GF-D8 (cell line): Measurements from ENCODE around the gene SEPTIN2.
"Not testable (repeated sequence)": the region's sequence is repeated elsewhere in the genome, so short reads cannot be mapped to it uniquely, and the experiment has no call there.

Experiments used
- DNase-seq: peaks from one replicate; lab custom pipeline; 2025; lab: John Stamatoyannopoulos, UW

SEPTIN2 gene

DNA sequence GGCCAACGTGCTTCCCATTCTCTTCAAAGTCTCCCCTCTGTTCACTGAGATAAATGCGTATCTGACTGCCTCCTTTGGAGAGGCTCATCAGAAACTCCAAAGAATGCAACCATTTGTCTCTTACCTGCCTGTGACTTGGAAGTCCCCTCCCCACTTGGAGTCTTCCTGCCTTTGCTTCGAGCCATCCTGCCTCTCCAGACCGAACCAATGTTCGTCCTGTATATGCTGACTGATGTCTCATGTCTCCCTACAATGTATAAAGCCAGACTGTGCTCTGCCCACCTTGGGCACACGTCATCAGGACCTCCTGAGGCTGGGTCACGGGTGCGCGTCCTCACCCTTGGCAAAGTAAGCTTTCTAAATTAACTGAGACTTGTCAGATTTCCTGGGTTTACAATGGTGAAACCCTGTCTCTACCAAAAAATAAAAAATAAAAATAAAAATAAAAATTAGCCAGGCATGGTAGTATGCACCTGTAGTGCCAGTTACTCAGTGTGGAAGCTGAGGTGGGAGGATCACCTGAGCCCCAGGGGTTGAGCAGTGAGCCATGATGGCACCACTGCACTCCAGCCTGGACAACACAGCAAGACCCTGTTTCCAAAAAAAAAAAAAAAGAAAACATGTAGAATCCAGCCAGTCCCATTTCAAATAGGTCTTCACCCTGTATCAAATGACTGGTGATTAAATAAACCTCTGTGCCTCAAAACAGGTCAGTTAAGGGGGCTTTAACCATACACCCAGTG is 29.2 kb upstream of the SEPTIN2 start:
- DNase-seq: no peak

DNA sequence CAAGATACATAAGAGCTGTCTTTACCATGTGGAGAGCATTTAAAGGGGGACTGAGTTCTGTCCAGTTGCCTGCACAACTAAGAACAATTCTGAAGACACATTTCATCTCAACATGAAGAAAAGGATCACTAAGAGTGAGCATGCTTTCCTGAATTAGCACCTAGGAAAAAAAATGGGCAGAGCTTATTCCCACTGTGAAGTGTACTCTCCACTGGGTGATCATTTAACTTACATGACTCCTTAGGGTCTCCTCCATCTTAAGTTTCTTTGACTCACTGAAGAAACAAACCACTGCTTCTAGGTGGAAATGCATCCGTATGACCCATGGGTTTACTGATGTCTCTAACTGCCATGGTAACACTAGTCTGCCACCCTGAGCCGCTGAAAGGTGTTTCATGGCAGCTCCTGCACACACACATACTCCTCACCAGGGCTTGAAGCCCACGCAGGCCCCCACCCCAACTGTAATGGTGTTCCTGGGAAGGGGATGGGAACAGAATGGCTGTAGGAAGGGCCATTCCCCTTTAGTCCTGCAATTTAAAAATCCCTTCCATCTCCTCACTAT is 27.3 kb upstream of the SEPTIN2 start:
- DNase-seq: no peak

DNA sequence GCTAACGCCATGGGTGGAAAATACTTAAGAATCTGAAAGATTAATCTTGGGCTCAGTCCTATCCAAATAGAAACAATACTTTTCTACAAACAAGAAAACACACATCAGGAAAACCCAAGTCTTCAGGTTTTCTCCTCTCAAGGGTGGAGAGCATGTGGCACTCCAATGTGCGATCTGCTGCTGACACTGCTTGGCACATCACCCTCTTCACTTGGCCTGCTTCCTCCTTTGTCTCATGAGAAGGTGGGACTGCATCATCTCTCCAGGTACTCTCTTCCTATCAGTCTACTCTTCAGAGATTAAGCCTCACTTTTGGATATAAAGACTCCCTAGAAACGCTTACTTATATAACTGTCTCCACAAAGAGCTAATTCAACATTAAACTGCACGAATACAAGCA is 26.7 kb upstream of the SEPTIN2 start:
- DNase-seq: no peak

DNA sequence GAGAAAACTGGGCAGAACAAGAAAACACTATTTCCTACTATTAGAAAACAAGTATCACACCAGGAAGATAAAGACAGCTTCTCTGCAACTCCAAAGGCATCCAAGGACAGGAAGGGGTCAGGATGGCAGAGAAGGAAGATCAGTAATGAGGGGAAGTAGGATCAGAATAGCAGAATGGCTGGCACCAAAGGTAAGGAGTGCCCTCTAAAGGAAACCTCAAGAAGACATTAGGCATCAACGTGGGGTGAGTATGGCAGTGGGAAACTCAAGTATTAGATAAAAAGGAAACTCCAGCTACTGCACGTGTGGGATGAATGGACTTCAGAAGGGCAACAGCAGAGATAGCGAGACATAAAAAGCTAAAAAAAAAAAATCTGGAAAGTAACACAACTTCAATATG is 26.1 kb upstream of the SEPTIN2 start:
- no peak for DNase-seq

DNA sequence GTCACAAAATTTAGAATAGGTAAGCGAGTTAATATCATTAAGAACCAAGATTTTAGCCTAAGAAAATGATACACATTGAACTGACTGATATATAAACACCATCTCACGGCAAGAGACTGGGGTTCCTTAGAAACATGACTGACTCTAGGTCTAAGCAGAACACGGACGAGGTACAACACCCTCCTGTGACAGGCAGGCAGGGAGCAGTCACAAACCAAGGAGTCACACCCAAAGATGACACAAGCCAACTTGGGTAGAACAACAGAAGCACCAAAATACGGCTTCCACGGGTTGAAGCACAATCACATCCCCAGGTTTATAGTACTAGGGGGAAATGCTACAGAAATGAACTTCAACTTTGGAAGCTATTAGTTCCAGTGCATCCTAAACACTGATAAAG is 24.6 kb upstream of the SEPTIN2 start:
- no peak for DNase-seq

DNA sequence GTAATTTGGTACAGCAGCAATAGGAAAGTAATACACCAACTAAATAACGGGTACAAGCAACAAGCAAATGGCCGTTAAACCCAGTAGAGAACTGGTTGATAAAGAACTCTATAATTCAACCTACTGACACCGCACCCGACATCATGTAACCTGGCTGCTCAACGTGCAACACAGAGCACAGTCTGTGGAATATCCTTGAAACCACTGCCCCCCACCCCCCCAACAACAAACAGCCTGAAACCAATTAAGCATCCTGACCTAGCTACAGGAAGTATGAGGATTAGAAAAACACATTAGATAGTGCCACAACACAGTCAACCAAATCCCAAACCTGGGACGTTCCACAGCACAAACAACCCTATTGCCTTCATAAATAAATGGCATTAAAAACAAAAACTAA is 23.7 kb upstream of the SEPTIN2 start:
- DNase-seq: no peak

DNA sequence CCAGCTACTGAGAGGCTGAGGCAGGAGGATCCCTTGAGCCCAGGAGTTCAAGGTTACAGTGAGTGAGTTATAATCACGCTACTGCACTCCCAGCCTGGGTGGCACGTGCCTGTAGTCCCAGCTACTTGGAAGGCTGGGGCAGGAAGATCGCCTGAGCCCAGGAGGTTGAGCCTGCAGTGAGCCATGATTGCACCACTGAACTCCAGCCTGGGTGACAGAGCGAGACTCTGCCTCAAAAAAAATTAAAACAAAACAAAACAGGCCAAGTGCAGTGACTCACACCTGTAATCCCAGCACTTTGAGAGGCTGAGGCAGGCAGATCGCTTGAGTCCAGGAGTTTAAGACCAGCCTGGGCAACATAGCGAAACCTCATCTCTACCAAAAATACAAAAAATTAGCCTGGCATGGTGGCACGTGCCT is 22.3 kb upstream of the SEPTIN2 start:
- DNase-seq: not testable (repeated sequence)

DNA sequence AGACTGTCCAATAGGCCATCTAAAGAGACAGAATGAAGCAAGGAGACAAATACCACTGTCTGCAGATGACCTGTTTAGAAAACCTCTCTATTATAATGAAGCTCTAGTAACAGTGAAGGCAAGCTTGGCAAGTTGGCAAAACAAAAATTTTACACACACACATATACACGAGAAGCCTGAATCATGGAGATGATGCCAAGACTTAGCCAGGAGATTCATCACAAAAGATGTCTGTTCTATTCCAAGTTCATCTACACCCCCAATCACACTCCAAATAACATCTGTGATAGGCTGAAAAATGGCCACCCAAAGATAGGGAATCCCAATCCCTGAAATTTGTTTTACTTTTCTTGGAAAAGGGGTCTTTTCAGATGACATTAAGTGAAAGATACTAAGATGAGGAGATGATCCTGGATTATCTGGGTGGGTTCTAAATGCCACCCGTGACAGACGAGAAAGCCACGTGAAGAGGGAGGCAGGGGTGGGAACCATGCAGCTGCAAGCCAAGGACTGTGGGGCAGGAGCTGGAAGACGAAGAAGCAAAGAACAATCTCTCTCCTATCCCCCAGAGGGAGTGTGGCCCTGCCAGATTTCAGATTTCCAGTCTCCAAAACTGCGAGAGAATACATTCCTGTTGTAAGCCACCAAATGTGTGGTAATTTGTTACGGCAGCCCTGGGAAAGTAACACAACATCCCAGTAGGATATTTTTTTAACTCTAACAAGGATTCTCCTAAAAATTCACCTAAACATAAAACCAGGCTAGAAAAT is 20.2 kb upstream of the SEPTIN2 start:
- DNase-seq: no peak

DNA sequence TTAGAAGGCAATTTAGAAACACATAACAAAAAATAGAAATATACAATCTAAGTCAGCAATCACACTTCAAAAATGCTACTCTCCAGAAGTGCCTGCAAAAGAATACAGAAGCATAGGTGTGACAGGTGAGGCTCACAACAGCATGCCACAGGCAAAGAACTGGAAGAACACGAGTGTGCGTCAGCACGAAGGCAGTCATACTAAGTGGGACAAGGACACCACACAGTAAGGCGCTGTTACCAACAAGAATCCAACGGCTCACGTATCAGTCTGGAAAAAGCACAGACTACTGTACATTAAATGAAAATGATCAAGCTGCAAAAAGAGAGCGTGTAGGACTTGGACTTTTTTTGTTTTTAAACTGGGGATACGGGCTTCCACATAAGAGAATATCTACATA is 19.0 kb upstream of the SEPTIN2 start:
- no peak for DNase-seq

DNA sequence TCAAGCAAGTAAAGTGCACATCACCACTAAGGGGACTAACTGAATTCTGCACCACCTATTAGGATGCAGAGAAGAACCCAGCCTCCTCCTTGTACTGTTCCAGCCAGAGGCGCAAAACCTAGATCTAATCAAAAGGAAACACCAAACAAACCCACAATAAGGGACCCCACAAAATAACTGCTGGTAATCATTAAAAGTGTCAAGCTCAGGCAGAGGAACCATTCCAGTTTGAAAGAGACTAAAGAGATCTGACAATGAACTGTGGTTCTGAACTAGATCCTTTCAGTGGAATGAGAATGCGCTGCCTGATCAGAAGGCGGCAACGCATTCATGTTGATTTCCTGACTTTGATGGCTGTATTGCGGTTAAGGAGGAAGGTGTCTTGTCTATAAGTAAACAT is 17.1 kb upstream of the SEPTIN2 start:
- DNase-seq: no peak

DNA sequence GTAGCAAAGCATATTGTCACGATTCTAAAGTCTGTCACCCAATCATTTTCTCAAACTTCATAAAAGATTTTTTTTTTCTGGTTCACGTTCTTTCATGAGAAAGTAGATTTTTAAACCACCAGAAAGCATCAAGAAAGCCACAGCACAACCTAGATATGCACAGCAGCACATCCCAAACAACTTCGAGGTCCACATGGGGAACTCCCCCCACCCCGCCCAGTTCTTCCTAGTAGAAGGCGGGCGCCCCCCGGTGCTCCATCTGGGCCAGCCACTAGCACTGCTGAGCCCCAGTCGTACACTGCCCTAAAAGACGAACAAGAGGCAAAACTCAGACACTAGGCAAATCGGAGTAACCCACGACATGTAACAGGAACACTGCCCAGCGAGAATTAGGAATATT is 15.7 kb upstream of the SEPTIN2 start:
- DNase-seq: no peak

DNA sequence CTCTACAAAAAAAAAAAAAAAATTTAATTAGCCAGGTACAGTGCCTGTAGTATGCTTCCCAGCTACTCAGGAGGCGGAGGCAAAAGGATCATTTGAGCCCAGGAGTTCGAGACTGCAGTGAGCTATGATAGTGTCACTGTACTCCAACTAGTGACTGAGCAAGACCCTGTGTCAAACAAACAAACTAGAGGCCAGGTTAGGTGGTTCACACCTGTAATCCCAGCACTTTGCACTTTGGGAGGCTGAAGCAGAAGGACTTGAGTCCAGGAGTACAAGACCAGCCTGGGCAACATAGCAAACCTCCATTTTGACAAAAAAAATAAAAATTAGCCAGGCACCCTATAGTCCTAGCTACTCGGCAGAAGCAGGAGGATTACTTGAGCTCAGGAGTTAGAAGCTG is 13.6 kb upstream of the SEPTIN2 start:
- DNase-seq: no peak

DNA sequence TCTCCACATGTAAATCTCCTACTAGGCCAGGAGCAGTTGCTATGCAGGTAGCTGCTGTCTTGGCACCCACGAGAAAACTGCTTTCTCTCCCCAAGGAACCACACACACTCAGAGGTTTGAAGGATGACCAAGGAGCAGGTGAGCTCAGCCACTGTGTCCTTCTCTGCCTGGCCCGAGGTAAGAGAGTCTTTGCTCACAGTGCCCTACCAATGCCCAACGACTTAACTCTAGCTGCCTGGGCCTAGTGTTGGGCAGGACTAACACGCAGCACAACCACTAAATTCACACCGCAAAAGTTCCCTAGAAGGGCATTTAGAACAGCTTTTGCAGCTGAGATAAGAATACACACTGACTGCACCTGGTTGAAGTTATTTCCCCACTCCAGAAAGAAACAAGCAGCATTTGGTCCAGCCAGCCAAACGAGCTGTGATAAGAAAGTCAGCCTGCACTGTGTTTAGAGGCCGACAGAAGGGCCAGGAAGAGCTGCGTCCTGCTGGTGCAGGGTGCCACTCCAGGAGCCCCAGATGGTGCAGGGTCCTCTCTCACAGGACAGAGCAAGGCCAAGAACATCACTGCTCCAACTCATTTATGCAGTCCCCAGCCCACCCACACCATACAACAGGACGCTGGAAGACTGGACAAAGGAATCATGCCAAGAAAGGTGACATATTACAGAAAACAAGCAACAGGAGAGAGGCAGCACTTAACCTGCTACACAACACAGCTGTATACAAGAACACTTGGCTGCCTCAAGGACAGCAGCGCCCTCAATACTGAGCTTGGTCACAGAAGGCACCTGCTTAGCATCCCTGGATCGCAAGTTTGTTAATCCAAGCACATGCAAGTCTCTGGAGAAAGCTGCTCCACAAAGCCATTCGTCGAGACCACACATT is 12.7 kb upstream of the SEPTIN2 start:
- DNase-seq: no peak

DNA sequence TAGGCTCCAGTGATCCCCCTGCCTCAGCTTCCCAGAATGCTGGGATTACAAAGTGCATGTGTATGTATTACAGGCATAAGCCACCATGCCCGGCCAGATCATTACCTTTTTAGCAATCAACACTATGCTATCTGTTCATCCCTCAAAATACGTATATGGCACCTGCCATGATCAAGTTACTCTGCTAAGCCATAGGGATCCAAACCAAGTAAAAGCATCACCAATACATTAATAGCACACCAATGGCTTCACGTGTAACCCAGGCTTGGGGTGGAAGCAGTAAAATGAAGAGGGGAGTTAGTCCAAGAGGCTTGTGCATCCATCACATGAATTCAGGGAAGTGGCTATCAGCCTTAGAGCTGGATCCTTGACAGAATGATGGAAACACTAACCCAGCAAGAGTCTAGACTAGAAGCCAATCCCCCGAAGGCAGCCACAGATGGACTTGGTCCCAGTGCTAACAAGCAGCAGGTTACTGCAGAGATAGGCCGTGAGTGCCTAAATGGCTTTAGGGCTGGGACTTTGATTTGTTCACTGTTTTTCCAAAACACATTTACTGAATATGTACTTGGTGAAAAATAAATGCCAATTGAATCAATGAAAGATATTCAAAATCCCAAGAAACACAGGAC is 11.6 kb upstream of the SEPTIN2 start:
- no peak for DNase-seq

DNA sequence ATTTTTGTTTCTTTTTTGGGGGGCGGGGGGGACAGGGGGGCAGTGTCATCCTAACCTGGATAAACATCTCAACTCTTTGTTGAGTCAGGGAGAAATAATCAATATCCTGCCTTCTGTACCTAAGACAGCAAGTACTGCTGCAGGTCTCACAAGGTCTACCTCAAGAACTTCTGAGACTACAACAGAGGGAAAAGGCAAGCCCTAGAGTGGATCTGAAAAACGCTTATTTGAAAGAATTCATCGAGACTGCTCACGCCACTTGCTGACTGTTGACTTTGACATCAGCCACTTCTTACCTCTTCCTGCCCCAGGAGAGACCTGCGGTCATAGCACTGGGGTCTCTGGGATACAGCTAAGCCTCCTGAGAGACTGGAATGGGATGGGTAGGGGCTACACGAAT is 8.7 kb upstream of the SEPTIN2 start:
- no peak for DNase-seq

DNA sequence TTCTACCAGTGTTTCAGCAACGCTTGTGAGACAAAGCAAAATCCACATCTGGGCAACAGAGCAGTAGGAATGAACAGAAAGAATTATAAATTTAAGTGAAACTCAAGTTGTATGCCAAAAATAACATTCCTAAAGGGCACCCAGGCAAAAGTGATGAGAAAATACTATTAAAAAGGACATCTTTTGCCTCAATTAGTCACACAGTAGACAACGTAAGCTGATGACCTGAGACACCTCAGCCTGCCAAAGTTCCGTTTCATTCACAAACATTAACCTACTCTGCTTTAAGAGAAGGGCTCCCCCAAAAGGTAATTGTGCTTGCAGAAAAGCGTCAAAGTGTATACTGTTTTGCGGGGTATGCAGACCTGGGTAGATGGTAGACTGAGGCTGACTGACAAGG is 7.5 kb upstream of the SEPTIN2 start:
- no peak for DNase-seq

DNA sequence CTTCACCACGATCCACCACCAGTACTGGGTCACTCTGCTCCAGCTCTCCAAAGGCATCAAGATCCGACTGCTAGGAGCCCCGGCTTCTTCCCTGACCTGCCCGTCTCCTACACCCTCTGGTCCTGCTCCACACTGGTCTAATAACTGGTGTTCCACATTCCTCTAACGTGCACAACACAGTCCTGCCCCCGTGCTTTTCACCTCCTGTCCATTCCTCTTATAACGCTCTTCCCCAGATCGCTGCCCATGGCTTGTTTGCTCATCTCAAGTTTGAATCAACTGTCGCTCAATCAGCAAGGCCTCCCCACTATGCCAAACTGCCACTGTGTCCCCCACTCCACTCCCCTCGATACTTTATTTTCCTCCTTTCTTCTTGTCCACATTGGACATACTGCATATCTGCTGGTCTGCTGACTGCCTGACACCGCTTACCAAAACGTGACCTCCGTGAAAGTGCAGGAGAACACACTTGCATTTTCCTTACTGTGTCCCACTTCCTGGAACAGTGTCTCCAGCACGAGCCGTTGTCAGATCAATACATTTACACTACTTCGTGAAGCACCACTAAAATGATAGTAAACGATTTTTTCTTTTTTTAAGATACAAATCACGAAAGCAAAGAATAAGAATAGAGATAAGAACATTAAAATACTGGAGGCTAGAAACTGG is 6.8 kb upstream of the SEPTIN2 start:
- no peak for DNase-seq

DNA sequence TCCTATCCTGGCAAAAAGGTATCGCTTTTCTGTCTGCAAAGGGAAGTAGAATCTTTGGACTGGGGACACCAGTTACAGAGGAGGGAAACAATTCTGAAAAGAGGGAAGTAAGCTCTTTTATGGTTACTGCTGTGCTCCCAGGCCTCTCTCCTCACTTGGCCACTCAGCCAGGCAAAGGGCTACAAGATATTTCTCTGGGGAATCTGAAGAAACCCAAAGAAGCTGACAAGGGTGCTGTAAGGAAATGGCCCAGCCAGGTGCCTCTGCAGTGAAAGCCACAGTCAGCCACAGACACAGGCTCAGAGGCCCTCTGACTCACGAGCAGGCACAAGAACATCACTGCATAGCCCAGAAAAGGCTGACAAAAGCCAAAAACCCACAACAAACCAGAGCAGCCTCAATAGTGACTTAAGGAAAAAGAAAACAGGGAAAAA is 6.0 kb upstream of the SEPTIN2 start:
- peak; percentile 86 for DNase-seq

DNA sequence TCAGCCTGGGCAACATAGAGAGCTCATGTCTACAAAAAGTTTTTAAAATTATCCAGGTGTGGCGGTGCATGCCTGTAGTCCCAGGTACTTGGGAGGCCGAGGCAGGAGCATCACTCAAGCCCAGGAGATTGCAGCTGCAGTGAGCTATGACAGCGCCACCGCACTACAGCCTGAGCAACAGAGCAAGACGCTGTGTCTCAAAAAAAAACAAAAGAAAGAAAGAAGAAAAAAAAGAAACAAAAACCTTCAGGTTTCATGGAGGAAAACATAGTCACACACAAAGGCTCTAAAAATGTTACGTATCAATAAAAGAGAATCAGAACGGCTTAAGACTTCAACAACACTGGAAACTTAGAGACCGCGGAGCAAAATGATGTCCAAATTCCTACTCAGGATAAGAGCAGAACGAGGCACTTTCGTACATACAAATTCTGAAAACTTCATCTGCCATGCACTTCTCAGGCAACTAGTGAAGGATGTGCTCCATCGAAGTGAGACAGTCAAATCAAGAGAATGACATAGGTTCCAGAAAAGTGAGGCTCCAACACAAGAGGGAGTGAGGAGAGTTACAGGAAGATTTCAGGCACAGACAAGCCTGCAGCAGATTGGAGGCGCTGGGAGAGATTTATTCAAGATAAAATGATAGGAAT is 4.7 kb upstream of the SEPTIN2 start:
- DNase-seq: no peak

DNA sequence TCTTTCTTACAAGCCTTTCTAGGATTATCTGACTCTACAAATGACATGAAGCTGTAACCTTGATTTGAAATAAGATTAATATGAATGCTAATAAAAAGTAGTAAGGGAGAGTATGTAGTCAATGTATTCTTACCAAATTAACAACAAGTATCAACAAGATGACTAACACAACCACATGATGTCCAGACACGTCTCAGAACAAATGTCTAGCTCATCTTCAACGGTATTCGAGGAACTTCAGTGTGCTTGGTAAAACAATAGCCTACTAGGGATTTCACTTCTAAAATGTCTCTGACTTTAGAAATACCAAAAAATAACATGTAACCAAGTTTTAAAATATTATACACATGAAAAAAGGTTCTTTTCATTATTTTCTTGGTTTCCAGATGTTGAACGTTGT is 3.6 kb upstream of the SEPTIN2 start:
- no peak for DNase-seq
